HL-60 (cell line): ENCODE data around the gene CCDC134.

Experiments
- CTCF ChIP-seq: IDR thresholded peaks from one replicate; pipeline ENCODE4 v1.5.1; 2011; ENCODE audit warnings: low read length, control low read depth, inconsistent platforms; ENCODE audit not compliant: insufficient read depth
- POLR2AphosphoS5 ChIP-seq: IDR thresholded peaks from 2 replicates; pipeline ENCODE4 v1.6.1; 2012; ENCODE audit warnings: low read depth

GRCh38 chr22:41846268-41846987, 45.9 kb downstream of the CCDC134 start:
- TF ChIP-seq CTCF = no peak
- no peak for TF ChIP-seq POLR2AphosphoS5
